Cardiac muscle cell (in vitro differentiated cells and primary cell): ENCODE data around the gene ABHD17C. TPM values are rescaled to one million over a fixed set of nuclear protein-coding genes. Genes with fewer than 3 reads are reported as not detected.
A peak's percentile ranks its signal among the peaks of the same experiment; 100 is the strongest.
"Not testable (repeated sequence)": the region's sequence is repeated elsewhere in the genome, so short reads cannot be mapped to it uniquely, and the experiment has no call there.

Experiments used
- DNase-seq, 2 donors: peaks; one replicate each; pipeline versions ENCODE4 v3.0.0 to v3.0.0-alpha.2; 2010 to 2017; ENCODE audit warnings: low read depth in 1 of 2, low spot score in 1 of 2
- H3K27ac ChIP-seq: fragments of 200-600 bp; sonication (generic); 2 replicates; pipeline ENCODE4 v1.5.1; 2016
- H3K27me3 ChIP-seq: fragments of 200-600 bp; sonication (generic); 2 replicates; pipeline ENCODE4 v1.6.0; 2016; ENCODE audit warnings: control low read depth
- H3K36me3 ChIP-seq: fragments of 200-600 bp; sonication (generic); 2 replicates; pipeline ENCODE4 v1.5.1; 2016; ENCODE audit warnings: control low read depth
- H3K4me1 ChIP-seq: fragments of 200-600 bp; sonication (generic); 2 replicates; pipeline ENCODE4 v1.8.1; 2017; ENCODE audit warnings: low read depth, mild to moderate bottlenecking, mixed run types
- H3K4me3 ChIP-seq: fragments of 200-600 bp; sonication (generic); 2 replicates; pipeline ENCODE4 v1.5.1; 2016; ENCODE audit warnings: mild to moderate bottlenecking
- H3K9me3 ChIP-seq: fragments of 200-600 bp; sonication (generic); 2 replicates; pipeline ENCODE4 v1.5.1; 2017; ENCODE audit warnings: low read depth, mild to moderate bottlenecking, control low read depth
- CTCF ChIP-seq: IDR thresholded peaks from 2 replicates; pipeline ENCODE4 v1.5.1; 2012; ENCODE audit warnings: low read depth, mild to moderate bottlenecking, low read length
- polyA plus RNA-seq: library from polyadenylated mRNA; unstranded; fragments of >200 nt; fragmentation: Nextera tagmentation; extraction: Ambion mirVana; gene quantifications from 2 replicates; pipeline ENCODE4 v1.2.1, GENCODE V29; 2016
- total RNA-seq: library from RNA; depleted of rRNA; stranded (reverse); fragments of >200 nt; gene quantifications from 2 replicates; pipeline ENCODE4 v1.2.3, GENCODE V29; 2016

The ABHD17C gene
- total and polyA plus RNA-seq, 2 experiments from 2014 or later = 1.7 to 6.0 TPM

GRCh38 chr15:80758130-80758745 lies 63.1 kb downstream of the ABHD17C start:
- Histone ChIP-seq H3K4me1 (no peaks in the 10 kb centered on the region), H3K36me3 (no peaks in the 10 kb centered on the region), H3K27me3 (no peaks in the 10 kb centered on the region), H3K9me3 (no peaks in the 10 kb centered on the region), H3K27ac (no peak overlapping the region), H3K4me3 (no peak overlapping the region)
- TF ChIP-seq CTCF = peak; percentile 11
- peak in 1 of 2 donors; percentile 29 for DNase-seq

GRCh38 chr15:80760960-80761359 lies 65.8 kb downstream of the ABHD17C start:
- H3K4me3 ChIP-seq = no peak overlapping the region
- no peak for DNase-seq
- no peak for TF ChIP-seq CTCF
- no peaks in the 10 kb centered on the region for H3K36me3 ChIP-seq
- no peaks in the 10 kb centered on the region for H3K4me1 ChIP-seq
- no peak overlapping the region for H3K27ac ChIP-seq
- no peaks in the 10 kb centered on the region for H3K9me3 ChIP-seq
- H3K27me3 ChIP-seq = no peaks in the 10 kb centered on the region

GRCh38 chr15:80761754-80762153 lies 66.6 kb downstream of the ABHD17C start:
- no peaks in the 10 kb centered on the region for H3K4me1 ChIP-seq
- H3K27me3 ChIP-seq = no peaks in the 10 kb centered on the region
- no peak for DNase-seq
- no peaks in the 10 kb centered on the region for H3K36me3 ChIP-seq
- no peak overlapping the region for H3K27ac ChIP-seq
- TF ChIP-seq CTCF = no peak
- no peak overlapping the region for H3K4me3 ChIP-seq
- no peaks in the 10 kb centered on the region for H3K9me3 ChIP-seq

GRCh38 chr15:80763235-80763634 lies 68.1 kb downstream of the ABHD17C start:
- not testable (repeated sequence) for DNase-seq, H3K4me1 ChIP-seq, H3K36me3 ChIP-seq, H3K4me3 ChIP-seq, H3K27me3 ChIP-seq, H3K27ac ChIP-seq, H3K9me3 ChIP-seq

- DNase-seq = no peak
- no peaks in the 10 kb centered on the region for H3K36me3 ChIP-seq
- TF ChIP-seq CTCF = no peak
- no peaks in the 10 kb centered on the region for H3K27me3 ChIP-seq
- H3K4me3 ChIP-seq = no peak overlapping the region
- no peaks in the 10 kb centered on the region for H3K9me3 ChIP-seq
- no peak overlapping the region for H3K27ac ChIP-seq
- no peaks in the 10 kb centered on the region for H3K4me1 ChIP-seq
These were observed 69.4 kb downstream of the ABHD17C start for GRCh38 chr15:80764535-80764934.

- no peak overlapping the region for H3K27ac ChIP-seq
- no peak for DNase-seq
- H3K4me3 ChIP-seq = no peak overlapping the region
- H3K4me1 ChIP-seq = no peaks in the 10 kb centered on the region
- H3K27me3 ChIP-seq = no peaks in the 10 kb centered on the region
- H3K36me3 ChIP-seq = no peaks in the 10 kb centered on the region
- TF ChIP-seq CTCF = no peak
- H3K9me3 ChIP-seq = no peaks in the 10 kb centered on the region
These were observed 71.2 kb downstream of the ABHD17C start for GRCh38 chr15:80766275-80766674.
